Measurements from ENCODE around the gene SGSM2. TPM values are rescaled to one million over a fixed set of nuclear protein-coding genes. Genes with fewer than 3 reads are reported as not detected.

The SGSM2 gene
- total and polyA plus RNA-seq, 8 donors = 31.2 to 224 (median 56.0) TPM

GRCh38 chr17:2395258-2396181 is 58.2 kb downstream of the SGSM2 start:
- 57 to 68% (median 65%) methylated on average over 23 to 28 of the region's 28 CpGs for WGBS, 5 donors
- TF ChIP-seq POLR2A (IDR thresholded peaks at IDR 0.05) = no peak
- no peak for TF ChIP-seq CTCF (IDR thresholded peaks at IDR 0.05)
- no peak for TF ChIP-seq POLR2AphosphoS5 (IDR thresholded peaks at IDR 0.05)
- TF ChIP-seq EP300 (IDR thresholded peaks at IDR 0.05) = no peak
- H3K9me3 ChIP-seq = no peaks in the 10 kb centered on the region
- H3K4me3 ChIP-seq = peak overlapping the region in 1 of 4 donors; percentile 26
- peaks cover 0 to 3% (median 0%) of the 10 kb centered on the region in 4 donors for H3K36me3 ChIP-seq
- H3K27ac ChIP-seq = peak overlapping the region; percentile 92 to 100 (median 99)
- peak in 1 of 2 donors; percentile 74 for DNase-seq
- H3K27me3 ChIP-seq = no peaks in the 10 kb centered on the region
- intact Hi-C loops (cut with DNase I; ENCODE audit: low total_unique reads) = no loop called here
- peaks cover 60 to 78% (median 72%) of the 10 kb centered on the region in 4 donors for H3K4me1 ChIP-seq

GRCh38 chr17:2396192-2396567 is 58.9 kb downstream of the SGSM2 start:
- Histone ChIP-seq H3K27me3 (no peaks in the 10 kb centered on the region), H3K4me1 (peaks cover 60 to 72% (median 66%) of the 10 kb centered on the region in 4 donors), H3K36me3 (peaks cover 0 to 3% (median 0%) of the 10 kb centered on the region in 4 donors), H3K4me3 (peak overlapping the region; percentile 26 to 46 (median 32)), H3K27ac (peak overlapping the region; percentile 92 to 100 (median 99)), H3K9me3 (no peaks in the 10 kb centered on the region)
- WGBS, 5 donors = 34 to 49% (median 41%) methylated on average over 7 of the region's 7 CpGs
- TF ChIP-seq EP300 (IDR thresholded peaks at IDR 0.05) (no peak), CTCF (IDR thresholded peaks at IDR 0.05) (no peak), POLR2AphosphoS5 (IDR thresholded peaks at IDR 0.05) (no peak), POLR2A (IDR thresholded peaks at IDR 0.05) (no peak)
- DNase-seq = no peak
- intact Hi-C loops (cut with DNase I; ENCODE audit: low total_unique reads) = no loop called here

- WGBS, 5 donors = 4 to 12% (median 8%) methylated on average over 19 to 34 of the region's 34 CpGs
- intact Hi-C loops (cut with DNase I; ENCODE audit: low total_unique reads) = no loop called here
These were observed 59.4 kb downstream of the SGSM2 start for GRCh38 chr17:2396568-2397246.

More at GRCh38 chr17:2396568-2397246, 59.4 kb downstream of the SGSM2 start:
- H3K9me3 ChIP-seq = no peaks in the 10 kb centered on the region
- TF ChIP-seq CTCF (IDR thresholded peaks at IDR 0.05) (no peak), POLR2A (IDR thresholded peaks at IDR 0.05) (peak in 1 of 4 donors; percentile 10), EP300 (IDR thresholded peaks at IDR 0.05) (peak; percentile 8), POLR2AphosphoS5 (IDR thresholded peaks at IDR 0.05) (peak; percentile 83 to 93 (median 85))
- H3K36me3 ChIP-seq = peaks cover 0 to 3% (median 0%) of the 10 kb centered on the region in 4 donors
- DNase-seq = peak; percentile 93 to 97
- H3K27me3 ChIP-seq = no peaks in the 10 kb centered on the region
- peak overlapping the region; percentile 92 to 100 (median 99) for H3K27ac ChIP-seq
- peaks cover 57 to 67% (median 61%) of the 10 kb centered on the region in 4 donors for H3K4me1 ChIP-seq
- peak overlapping the region; percentile 26 to 46 (median 32) for H3K4me3 ChIP-seq

All from stomach (tissue), 9 donors.